MM.1S (cell line): Measurements from ENCODE around the gene SMIM29.

Experiments used
- CTCF ChIP-seq: fragments of 300-600 bp; sonication (generic); IDR thresholded peaks from 2 replicates; pipeline ENCODE4 v1.5.1; 2016; ENCODE audit warnings: antibody characterized with exemption, low read length, mixed read lengths
- EZH2 ChIP-seq: fragments of 300-600 bp; sonication (generic); optimal IDR thresholded peaks from 2 replicates; pipeline ENCODE3; 2017; ENCODE audit warnings: low read depth, mild to moderate bottlenecking, antibody characterized with exemption, low read length, mixed read lengths
- EZH2phosphoT487 ChIP-seq: fragments of 300-600 bp; sonication (generic); IDR thresholded peaks from 2 replicates; pipeline ENCODE4 v1.6.1; 2018; ENCODE audit warnings: antibody characterized with exemption, low read length

GRCh38 chr6:34288581-34288980 lies 39.8 kb upstream of the SMIM29 start:
- TF ChIP-seq CTCF (no peak), EZH2 (no peak), EZH2phosphoT487 (no peak)
